ENCODE measurements around the gene IFNAR2.
A peak's percentile ranks its signal among the peaks of the same experiment; 100 is the strongest.

Gene IFNAR2

GRCh38 chr21:33229784-33230544, at the start of gene IFNAR2:
IFNAR2 (plus strand) TSS chr21:33229938; CDS start chr21:33241923, 11,985 bp downstream.
- DNase-seq = peak; percentile 84

- no peak for DNase-seq
These were observed 43.9 kb upstream of the IFNAR2 start for GRCh38 chr21:33185852-33186251.

DNA sequence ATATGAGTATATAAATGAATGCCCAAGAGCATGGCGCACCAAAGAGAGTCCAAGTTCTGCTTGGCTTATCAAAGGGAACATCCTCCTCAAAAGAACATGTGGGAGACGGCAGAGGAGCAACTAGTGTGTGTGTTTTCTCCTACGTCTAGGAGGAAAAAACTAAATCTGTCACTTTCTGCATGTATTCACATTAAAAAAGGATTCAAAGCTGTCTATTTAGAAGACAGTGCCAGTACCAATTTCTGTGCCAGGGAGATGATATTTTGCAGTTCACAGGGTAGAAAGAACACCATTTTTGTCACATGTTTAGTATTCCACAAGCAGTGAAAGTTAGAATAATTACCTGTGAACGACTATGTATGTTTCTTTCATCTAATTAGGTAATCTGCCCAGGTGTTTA, 42.5 kb upstream of the IFNAR2 start:
- no peak for DNase-seq

DNA sequence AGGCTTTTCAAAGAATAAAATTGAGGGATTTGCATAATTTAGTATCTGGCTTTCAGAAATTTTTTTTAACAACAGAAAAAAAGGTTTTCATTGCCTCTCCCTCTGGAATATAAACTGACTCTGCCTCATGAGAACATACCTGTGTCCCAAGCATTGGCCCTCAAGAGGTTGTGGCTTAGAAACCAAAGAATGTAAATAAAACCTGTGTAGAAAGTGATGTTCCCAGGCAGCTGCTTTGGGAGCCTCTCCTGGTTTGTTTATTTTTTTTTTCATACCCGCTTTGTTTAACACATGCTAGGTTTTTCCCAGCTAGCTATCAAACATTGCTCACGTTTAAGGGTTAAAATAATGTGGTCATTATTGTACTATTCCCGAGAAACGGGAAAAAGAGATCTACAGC, 40.5 kb upstream of the IFNAR2 start:
- no peak for DNase-seq

DNA sequence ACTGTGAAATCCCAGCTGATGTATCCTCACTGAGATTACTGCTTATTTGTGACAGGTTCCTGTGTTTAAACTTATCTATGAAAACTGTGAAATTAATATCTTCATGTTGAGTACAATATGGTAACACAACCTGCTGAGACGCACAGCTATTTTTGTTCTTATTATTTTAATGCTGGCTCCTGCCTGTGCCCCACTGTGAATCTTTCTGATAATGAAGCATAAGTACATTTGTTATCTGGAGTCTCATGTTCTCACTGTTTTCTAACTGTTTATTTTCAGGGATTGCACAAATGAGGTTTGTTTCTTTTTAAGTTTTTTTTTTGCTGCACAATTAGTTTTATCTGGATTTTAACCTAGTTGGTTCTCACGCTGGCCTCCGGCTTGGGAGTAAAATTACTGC, 39.9 kb upstream of the IFNAR2 start:
- DNase-seq = no peak

DNA sequence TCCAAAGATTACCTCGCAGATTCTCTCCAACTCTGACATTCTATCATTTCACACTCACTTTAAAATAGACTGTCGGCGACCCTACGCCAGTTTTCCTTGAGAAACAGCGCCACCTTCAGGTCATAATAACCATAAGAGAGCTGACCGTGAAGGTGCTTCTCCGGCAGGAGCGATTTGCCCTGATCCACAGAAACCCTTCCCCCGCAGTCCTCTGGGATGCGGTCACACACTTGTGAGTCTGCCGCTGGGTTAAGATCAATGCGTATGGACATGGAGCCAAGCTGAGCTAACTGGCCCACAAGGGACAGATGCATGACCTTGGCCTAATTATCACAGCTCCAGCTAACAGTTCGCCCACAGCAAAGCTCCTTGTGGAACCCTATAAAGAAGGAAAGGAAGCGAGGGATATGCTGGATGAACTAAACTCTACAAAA, 32.8 kb upstream of the IFNAR2 start:
- peak; percentile 53 for DNase-seq

GRCh38 chr21:33197496-33197895, 32.2 kb upstream of the IFNAR2 start:
- DNase-seq = no peak

DNA sequence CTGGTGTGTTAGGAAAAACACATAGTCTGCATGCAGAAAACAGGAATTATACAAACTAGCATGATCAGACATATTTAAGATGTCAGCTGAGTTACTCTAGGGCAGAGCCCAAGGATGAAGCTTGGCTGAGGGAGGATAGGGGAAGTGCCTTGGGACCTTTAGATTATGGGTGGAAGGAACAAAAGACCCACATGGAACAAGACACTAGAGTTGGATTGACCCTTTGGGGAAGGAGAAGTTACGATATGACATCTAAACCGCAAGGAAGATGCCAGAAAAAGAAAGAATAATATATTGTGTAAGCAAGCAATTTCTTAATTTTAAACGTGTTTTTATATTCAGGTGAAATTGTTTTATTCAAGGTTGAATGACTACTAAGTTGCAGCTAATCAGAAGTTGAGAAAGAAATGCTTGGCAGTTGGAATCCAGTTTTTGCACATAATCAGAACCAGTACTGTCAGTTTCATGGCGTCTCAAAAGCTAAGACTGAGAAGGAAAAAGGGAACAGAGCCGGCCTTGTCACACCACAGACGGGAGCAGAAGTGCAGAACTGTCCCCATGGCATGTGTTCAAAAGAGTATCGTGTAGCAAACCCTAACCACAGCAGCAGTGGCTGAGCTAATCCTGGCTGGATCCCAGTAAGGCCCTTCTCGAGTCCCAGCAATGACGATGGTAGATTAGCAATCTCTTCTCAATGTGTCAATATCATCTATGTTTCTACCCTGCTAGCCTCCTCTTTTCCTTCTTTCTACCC, 31.2 kb upstream of the IFNAR2 start:
- no peak for DNase-seq

DNA sequence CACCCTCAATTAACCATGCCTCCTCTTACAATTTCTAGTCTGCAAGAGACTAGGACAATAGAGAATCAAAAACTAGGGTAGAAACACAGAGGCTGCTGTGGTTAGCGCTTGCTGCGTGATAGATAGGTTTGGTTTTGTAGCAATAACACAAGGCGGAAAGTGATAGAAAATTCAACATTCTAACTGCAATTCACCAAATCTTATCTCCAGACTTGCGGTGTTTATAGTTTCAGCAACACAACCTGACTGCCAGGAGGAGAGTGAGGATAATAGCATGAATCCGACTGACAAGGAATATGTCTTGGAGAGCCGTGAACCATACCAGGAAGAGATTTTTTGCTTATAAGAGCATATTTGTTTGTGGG, 30.7 kb upstream of the IFNAR2 start:
- no peak for DNase-seq

- peak; percentile 56 for DNase-seq
These were observed 30.1 kb upstream of the IFNAR2 start for GRCh38 chr21:33199516-33200217.

DNA sequence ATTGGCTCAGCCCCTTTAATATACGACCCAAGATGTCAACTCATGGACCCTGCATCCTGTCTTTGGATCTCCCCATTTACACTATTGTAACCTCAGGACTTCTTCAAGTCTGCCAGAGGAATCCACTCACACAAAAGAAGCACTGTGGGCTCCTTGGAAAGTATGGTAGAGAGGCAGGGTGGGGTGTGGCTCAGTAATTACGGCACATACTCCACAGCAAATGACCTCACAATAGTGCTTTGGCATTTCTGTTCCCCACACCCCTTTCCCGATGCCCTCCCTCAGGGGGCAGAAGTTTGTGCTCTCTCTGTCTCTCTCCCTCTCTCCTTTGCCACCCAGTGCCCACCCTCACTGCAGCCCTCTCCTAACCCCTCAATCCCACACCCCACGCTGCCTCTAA, 27.8 kb upstream of the IFNAR2 start:
- DNase-seq = no peak

- no peak for DNase-seq
These were observed 27.0 kb upstream of the IFNAR2 start for GRCh38 chr21:33202464-33203363.

DNA sequence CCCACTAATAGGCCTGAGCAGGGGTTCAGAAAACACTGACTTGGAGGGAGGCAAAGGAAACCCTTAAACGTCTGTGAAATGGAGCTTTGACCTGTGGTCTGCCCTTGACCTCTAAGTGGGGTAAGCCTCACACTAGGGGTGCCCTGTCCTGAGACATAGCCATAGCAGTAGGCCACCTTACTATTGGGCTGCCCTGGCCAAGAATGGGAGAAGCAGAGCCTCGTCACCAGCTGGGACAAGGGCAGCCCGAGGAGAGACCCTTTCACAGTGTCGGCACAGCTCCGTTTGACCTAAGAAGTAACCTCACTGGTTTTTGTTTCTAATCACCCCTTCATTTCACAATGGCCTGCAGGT, 26.4 kb upstream of the IFNAR2 start:
- DNase-seq = no peak

DNA sequence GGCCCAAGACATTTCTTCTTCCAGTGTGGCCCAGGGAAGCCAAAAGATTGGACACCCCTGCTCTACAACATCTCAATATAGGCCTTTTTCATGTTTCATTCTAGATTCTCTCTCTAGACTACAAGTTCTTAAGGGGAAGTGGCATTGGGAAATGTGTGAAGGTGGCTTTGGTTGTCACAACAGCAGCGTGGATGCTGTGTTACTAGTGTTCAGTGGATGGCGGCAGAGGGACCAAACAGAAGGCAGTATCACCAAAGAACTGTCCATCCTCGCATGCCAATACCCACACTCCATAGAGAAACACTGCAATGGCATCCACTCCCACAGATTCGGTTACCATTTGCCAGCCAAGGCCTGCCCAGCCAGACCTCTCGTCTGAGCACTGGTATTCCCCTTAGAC, 24.3 kb upstream of the IFNAR2 start:
- DNase-seq = no peak

DNA sequence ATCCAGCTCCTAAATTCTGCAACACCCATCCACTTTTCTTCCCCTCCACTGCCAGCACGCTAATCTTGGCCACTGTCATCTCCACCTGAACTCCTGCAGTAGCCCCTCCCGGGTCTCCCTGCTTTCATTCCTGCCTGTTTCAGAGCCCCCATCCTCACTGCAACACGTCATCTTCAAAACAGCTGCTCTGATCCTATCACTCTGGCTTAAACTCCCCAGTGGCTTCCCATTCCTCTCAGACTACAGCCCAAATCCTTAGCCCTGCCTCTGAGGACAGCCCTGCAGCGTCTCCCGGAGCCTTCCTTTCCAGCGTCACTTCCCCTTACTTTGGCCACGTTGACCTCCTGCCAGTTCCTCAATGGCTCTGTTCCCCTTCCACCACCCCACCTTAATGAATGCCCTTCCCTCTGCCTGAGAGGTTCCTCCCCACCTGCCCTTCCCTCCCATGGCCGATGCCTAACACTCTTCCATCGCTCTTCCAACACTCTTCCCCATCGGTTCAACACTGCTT, 22.9 kb upstream of the IFNAR2 start:
- no peak for DNase-seq

DNA sequence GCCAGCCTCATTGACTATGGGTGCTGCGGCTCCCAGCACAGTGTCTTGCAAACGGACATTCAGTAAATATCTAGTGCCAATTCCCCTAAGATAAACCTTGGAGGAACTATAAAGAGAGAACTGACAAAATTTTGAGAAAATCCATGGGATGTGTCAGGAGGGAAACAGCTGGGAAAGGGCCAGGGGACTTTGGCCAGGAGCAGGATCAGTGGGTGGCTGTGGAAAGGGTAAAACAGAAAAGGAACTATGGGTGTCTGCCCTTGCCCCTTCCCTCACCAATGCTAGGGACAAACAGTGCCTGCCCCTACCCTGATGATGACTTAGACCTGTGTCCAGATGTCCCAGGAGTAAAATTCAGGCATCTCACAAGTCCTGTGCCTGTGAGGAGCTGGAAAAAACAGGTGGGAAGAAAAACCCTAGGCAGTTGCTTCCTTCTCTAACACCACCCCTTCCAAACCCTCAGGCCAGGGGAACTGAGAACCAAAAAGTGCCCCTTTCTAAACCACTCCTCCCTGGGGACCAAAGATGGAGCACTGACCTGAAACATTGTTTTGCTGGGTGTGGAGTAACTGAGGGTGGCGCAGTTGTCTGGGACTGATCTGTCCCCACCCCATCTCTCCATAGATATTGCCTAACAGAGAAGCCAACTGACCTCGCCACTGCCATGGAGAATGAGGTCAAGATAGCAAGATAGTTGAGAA, 22.1 kb upstream of the IFNAR2 start:
- no peak for DNase-seq

DNA sequence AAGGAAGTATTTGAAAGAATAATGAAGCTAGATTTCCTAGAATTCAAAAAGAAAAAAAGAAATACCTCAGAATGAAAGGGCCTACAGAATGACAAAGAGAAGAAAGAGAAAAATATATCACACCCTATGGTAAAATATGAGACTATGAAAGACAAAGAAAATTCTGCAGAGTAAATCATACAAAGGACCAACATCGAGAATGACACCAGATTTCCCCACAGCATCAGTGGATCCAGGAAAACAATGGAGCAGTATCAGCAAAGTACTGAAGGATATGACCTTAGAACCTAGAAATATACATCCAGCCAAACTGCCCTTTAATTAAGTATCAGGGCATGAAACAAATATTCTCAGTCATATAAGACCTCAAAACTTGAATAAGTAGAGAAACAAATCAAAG, 21.2 kb upstream of the IFNAR2 start:
- no peak for DNase-seq

DNA sequence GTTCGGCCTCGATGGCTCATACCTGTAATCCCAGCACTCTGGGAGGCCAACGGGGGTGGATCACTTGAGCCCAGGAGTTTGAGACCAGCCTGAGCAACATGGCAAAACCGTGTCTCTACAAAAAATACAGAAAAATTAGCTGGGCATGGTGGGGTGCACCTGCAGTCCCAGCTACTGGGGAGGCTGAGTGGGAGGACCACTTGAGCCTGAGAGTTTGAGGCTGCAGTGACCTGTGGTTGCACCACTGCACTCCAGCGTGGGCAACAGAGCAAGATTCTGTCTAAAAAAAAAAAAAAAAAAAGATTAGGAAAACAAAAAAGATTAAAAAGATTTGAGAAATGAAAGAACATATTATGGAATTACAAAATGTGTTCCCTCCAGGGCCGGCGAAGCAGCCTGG, 18.4 kb upstream of the IFNAR2 start:
- DNase-seq = no peak

GRCh38 chr21:33211732-33212131, 18.0 kb upstream of the IFNAR2 start:
- no peak for DNase-seq

- DNase-seq = no peak
These were observed 17.4 kb upstream of the IFNAR2 start for GRCh38 chr21:33212159-33212851.

GRCh38 chr21:33214056-33214455, 15.7 kb upstream of the IFNAR2 start:
- DNase-seq = no peak

Measured in activated T-cell treated with anti-CD3 and anti-CD28 coated beads, Interleukin-2, amount 50 U/mL, for 1 hour (primary cell).